G401 (cell line): ENCODE measurements around the gene ERVK3-1. TPM values are rescaled to one million over a fixed set of nuclear protein-coding genes. Genes with fewer than 3 reads are reported as not detected.

ENCODE experiments used
- DNase-seq: peaks from one replicate; pipeline ENCODE4 v3.0.0-alpha.2; 2015; ENCODE audit warnings: low spot score
- in situ Hi-C: cut with HindIII; loops from 2 replicates; pipeline ENCODE4 v1.10.0; 2016; ENCODE audit warnings: low sequenced_read_pairs, mixed read lengths
- total RNA-seq: library from RNA; depleted of rRNA; stranded (reverse); fragments of >200 nt; shearing (Covaris generic); gene quantifications from 2 replicates; pipeline ENCODE4 v1.2.3, GENCODE V29; 2014; rRNA removed

The ERVK3-1 gene
- total RNA-seq, 1 experiment from 2014 or later = 22.0 TPM

GRCh38 chr19:58355908-58356765, 51.0 kb downstream of the ERVK3-1 start:
- no peak for DNase-seq
- in situ Hi-C loops = no loop called here

DNA sequence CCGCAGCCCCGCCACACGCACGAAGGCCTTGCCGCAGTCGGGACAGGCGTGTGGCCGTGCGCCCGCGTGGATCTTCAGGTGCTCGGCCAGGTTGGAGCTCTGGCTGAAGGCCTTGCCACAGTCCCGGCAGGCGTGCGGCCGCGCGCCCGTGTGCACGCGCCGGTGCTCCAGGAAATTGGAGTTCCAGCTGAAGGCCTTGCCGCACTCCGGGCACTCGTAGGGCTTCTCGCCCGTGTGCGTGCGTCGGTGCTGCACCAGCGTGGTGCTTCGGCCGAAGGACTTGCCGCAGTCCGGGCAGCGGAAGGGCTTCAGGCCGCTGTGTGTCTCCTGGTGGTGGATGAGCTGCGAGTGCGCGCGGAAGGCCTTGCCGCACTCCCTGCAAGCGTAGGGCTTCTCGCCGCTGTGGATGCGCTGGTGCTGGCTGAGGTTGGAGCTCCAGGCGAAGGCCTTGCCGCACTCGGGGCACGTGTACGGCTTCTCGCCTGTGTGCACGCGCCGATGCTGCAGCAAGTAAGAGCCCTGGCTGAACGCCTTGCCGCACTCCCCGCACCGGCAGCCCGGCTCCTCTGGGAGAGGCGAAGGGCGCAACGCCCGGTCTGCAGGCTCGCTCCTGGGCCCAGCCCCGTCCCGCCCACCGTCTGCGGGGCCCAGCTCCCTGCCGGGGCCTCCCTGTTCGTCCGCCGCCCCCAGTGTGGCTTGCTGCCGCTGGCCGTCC, 51.7 kb downstream of the ERVK3-1 start:
- in situ Hi-C loops = no loop called here
- no peak for DNase-seq

DNA sequence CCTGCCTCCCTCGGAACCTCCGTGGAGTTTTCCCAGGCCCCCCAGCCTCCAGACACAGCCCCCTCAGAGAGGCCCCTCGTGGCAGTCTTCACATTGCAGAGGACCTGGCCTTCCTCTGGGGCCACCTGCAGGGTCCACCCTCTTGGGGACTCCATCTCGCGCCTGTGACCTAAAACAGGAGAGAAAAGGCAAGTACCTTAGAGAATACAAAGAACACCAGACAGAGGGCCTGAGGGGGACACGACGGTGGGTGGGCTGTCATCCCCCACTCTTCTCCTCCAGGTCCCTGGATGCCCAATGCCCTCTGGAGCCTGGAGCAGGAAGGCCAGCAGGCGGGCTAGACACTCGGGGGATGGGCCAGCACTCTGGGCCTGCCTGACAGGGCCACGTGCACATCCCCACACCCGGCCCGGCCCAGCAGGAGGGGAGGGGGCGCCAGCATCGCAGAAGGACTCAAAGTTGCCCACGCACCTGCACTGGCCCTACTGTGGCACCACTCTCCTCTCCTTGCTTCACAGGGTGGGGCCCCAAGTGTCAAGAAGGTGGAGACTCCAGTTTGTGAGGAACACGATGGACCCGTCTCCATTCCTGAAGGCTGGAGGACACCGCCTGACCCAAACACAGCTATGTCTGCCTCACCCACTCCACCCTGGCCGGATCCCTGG, 52.4 kb downstream of the ERVK3-1 start:
- DNase-seq = no peak
- in situ Hi-C loops = no loop called here

- in situ Hi-C loops = no loop called here
- no peak for DNase-seq
These were observed 56.7 kb downstream of the ERVK3-1 start for GRCh38 chr19:58361900-58362271.

GRCh38 chr19:58362272-58362994, 57.3 kb downstream of the ERVK3-1 start, which contains the start of gene ZNF497:
Gene ZNF497 (minus strand): TSS chr19:58362751. CDS start chr19:58357635, 5,116 bp downstream.
- in situ Hi-C loops = no loop called here
- peak; percentile 95 for DNase-seq

DNA sequence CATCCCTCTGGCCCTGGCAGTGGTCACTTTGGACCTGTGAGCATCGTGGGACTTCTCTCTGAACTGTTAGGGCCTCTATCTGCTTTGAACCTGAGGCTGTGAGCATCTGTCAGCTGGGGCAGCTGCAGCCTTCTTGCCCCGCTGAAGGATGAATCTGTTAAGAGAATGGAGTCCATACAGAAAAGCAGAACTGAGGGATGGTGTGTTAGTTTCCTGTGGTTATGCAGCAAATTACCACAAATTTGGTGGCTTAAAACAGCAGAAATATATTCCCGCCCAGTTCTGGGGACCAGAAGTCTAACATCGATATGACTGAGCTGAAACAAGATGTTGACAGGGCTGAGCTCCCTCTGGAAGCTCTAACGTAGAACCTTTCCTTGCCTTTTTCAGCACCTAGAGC, 59.0 kb downstream of the ERVK3-1 start:
- no peak for DNase-seq
- in situ Hi-C loops = no loop called here

Other genes starting within 250 kb of the ERVK3-1 start
- 0.06 TPM in 1 of 2 replicates, not detected in the other for gene ZNF135, start 246.1 kb upstream of the ERVK3-1 start, total RNA-seq
- gene ZSCAN18, start 207.1 kb upstream of the ERVK3-1 start, total RNA-seq = 39.8 and 58.3 TPM in 2 replicates
- 14.5 and 16.9 TPM in 2 replicates for gene ZNF329, start 154.6 kb upstream of the ERVK3-1 start, total RNA-seq
- 41.3 and 54.2 TPM in 2 replicates for gene ZNF274, start 122.3 kb upstream of the ERVK3-1 start, total RNA-seq
- 51.5 and 64.3 TPM in 2 replicates for gene ZNF544, start 76.5 kb upstream of the ERVK3-1 start, total RNA-seq
- gene ZNF8, start 26.4 kb upstream of the ERVK3-1 start, total RNA-seq = 5.2 and 6.5 TPM in 2 replicates
- gene ZSCAN22, start 21.6 kb downstream of the ERVK3-1 start, total RNA-seq = 2.9 and 3.7 TPM in 2 replicates
- 64.2 and 80.3 TPM in 2 replicates for gene A1BG, start 48.1 kb downstream of the ERVK3-1 start, total RNA-seq
- gene ZNF497, start 57.4 kb downstream of the ERVK3-1 start, total RNA-seq = 1.2 and 4.7 TPM in 2 replicates
- 9.2 and 9.6 TPM in 2 replicates for gene ZNF837, start 75.7 kb downstream of the ERVK3-1 start, total RNA-seq
- 2,081 and 2,975 TPM in 2 replicates for gene RPS5, start 81.9 kb downstream of the ERVK3-1 start, total RNA-seq
- not detected in 2 replicates for gene RNF225, start 90.3 kb downstream of the ERVK3-1 start, total RNA-seq
- gene ZNF584, start 103.3 kb downstream of the ERVK3-1 start, total RNA-seq = 25.8 and 60.2 TPM in 2 replicates
- not detected in 2 replicates for gene ZNF132, start 134.8 kb downstream of the ERVK3-1 start, total RNA-seq
- 8.1 and 11.0 TPM in 2 replicates for gene ZNF324B, start 146.2 kb downstream of the ERVK3-1 start, total RNA-seq
- gene ZNF324, start 161.7 kb downstream of the ERVK3-1 start, total RNA-seq = 10.8 and 11.6 TPM in 2 replicates
- 12.8 and 22.3 TPM in 2 replicates for gene ZNF446, start 171.0 kb downstream of the ERVK3-1 start, total RNA-seq
- 12.0 and 28.6 TPM in 2 replicates for gene SLC27A5, start 206.6 kb downstream of the ERVK3-1 start, total RNA-seq
- 6.1 and 6.6 TPM in 2 replicates for gene ZBTB45, start 214.4 kb downstream of the ERVK3-1 start, total RNA-seq
- 579 and 1,015 TPM in 2 replicates for gene TRIM28, start 238.7 kb downstream of the ERVK3-1 start, total RNA-seq
- 71.9 and 97.7 TPM in 2 replicates for gene CHMP2A, start 249.7 kb downstream of the ERVK3-1 start, total RNA-seq